ENCODE measurements around the gene FAM217B.
"Not testable (repeated sequence)": the region's sequence is repeated elsewhere in the genome, so short reads cannot be mapped to it uniquely, and the experiment has no call there.

Gene FAM217B

GRCh38 chr20:59948212-59948611 lies 8.0 kb downstream of the FAM217B start:
- H3K36me3 Mint-ChIP-seq, result no peaks in the 10 kb centered on the region
- peak overlapping the region; percentile 88 for H3K27ac Mint-ChIP-seq
- no peaks in the 10 kb centered on the region for H3K27me3 Mint-ChIP-seq
- peaks cover 24% of the 10 kb centered on the region for H3K4me1 Mint-ChIP-seq (ENCODE audit: low read depth)
- H3K9me3 Mint-ChIP-seq (ENCODE audit: low read depth), result no peaks in the 10 kb centered on the region
- no peak overlapping the region for H3K4me3 Mint-ChIP-seq

- H3K27ac Mint-ChIP-seq, result peak overlapping the region; percentile 88
- peaks cover 24% of the 10 kb centered on the region for H3K4me1 Mint-ChIP-seq (ENCODE audit: low read depth)
- no peaks in the 10 kb centered on the region for H3K36me3 Mint-ChIP-seq
- no peaks in the 10 kb centered on the region for H3K9me3 Mint-ChIP-seq (ENCODE audit: low read depth)
- H3K4me3 Mint-ChIP-seq, result peak overlapping the region; percentile 68
- no peaks in the 10 kb centered on the region for H3K27me3 Mint-ChIP-seq
These were observed 8.9 kb downstream of the FAM217B start for GRCh38 chr20:59948828-59949720.

DNA sequence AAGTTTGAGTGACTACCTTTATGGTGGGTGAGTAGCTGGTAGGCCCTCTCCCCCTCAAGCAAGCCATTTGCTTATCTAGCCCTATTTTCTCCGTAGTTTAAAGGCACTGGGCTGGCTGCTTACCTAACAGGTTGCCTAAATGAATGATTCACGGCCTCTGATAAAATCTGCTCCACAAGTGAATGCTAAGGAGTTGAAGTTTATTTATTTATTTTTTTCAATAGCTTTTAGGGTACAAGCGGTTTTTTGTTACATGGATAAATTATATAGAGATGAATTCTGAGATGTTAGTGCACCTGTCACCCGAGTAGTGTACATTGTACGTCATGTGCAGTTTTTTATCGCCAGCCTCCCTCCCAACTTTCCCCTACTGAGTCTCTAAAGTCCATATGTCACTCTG lies 9.7 kb downstream of the FAM217B start:
- Mint-ChIP-seq H3K27me3 (no peaks in the 10 kb centered on the region), H3K4me1 (ENCODE audit: low read depth) (peaks cover 22% of the 10 kb centered on the region), H3K27ac (no peak overlapping the region), H3K36me3 (no peaks in the 10 kb centered on the region), H3K4me3 (no peak overlapping the region), H3K9me3 (ENCODE audit: low read depth) (no peaks in the 10 kb centered on the region)

- H3K27me3 Mint-ChIP-seq, result no peaks in the 10 kb centered on the region
- no peaks in the 10 kb centered on the region for H3K4me1 Mint-ChIP-seq (ENCODE audit: low read depth)
- H3K27ac Mint-ChIP-seq, result no peak overlapping the region
- no peaks in the 10 kb centered on the region for H3K36me3 Mint-ChIP-seq
- H3K4me3 Mint-ChIP-seq, result no peak overlapping the region
- H3K9me3 Mint-ChIP-seq (ENCODE audit: low read depth), result no peaks in the 10 kb centered on the region
These were observed 14.5 kb downstream of the FAM217B start for GRCh38 chr20:59954718-59955117.

DNA sequence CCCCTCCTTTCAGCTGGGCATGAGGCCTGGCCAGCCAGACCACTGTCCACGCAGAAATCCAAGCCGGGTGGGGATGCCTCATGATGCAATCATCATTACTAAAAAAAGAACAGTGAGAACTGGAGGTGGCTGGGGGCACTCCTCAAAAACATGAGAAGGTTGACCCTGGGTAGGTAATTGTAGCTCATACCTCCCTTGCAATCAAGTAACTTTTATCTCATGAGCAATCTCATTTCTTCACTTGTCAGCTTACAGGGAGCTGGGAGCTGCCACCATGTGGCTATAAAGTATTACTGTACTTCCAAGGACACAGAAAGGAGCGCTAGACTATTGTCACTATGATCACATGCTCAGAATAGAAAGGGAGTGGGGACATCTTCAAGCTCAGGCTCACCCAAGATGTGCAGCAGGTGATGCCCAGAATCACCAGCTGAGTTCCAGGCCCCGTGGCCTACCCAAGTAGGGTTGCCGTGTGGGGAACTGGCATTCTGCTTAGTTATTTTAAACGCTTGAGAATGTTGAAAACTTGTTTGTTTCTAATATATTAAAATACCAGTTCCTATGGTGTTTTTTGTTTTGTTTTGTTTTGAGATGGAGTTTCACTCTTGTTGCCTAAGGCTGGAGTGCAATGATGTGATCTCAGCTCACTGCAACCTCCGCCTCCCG lies 15.1 kb downstream of the FAM217B start:
- no peaks in the 10 kb centered on the region for H3K27me3 Mint-ChIP-seq
- H3K36me3 Mint-ChIP-seq, result peaks cover 2% of the 10 kb centered on the region
- no peaks in the 10 kb centered on the region for H3K9me3 Mint-ChIP-seq (ENCODE audit: low read depth)

DNA sequence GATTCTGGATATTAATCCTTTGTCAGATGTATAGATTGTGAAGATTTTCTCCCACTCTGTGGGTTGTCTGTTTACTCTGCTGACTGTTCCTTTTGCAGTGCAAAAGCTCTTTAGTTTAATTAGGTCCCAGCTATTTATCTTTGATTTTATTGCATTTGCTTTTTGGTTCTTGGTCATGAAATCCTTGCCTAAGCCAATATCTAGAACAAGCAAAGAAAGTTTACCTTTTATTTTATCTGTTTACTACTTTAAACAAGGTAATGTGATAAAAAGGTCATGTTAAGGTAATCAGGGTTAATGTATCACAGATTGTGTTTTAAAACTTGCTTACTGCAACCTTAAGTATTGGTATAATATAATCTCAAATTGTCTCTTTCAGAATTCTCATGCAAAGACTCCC lies 17.4 kb downstream of the FAM217B start:
- H3K36me3 Mint-ChIP-seq; H3K27me3 Mint-ChIP-seq; H3K9me3 Mint-ChIP-seq (ENCODE audit: low read depth); H3K27ac Mint-ChIP-seq; H3K4me1 Mint-ChIP-seq (ENCODE audit: low read depth); H3K4me3 Mint-ChIP-seq: not testable (repeated sequence)

More for the DNA sequence above, 15.1 kb downstream of the FAM217B start:
- Mint-ChIP-seq H3K27ac (no peak overlapping the region), H3K4me3 (no peak overlapping the region), H3K4me1 (ENCODE audit: low read depth) (no peaks in the 10 kb centered on the region)

DNA sequence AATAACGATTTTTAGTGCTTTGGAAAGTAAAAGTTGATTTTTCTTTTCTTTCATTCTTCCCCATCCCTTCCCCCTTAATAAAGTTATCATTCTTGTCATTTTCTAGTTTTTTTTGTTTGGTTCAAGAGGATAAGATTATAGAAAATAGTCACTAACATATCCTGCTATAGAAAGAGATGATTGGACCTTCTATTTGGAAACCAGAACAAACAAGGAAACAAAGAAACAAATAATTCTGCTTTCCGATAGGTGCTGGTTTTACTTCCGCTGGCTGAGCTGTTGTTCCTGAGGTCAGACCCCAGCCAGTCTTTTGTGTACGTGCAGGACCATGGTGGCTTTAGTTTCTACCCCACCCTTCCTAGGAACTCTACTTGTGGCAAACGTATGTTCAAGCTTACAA lies 17.9 kb downstream of the FAM217B start, which contains the start of gene CDH26:
Gene CDH26, plus strand, starts transcription at position 301 of the 400 bp plus-strand sequence. CDS start 304 bp downstream, outside the sequence.
- Mint-ChIP-seq H3K27me3 (no peaks in the 10 kb centered on the region), H3K4me3 (no peak within 1 kb of the TSS), H3K9me3 (ENCODE audit: low read depth) (no peaks in the 10 kb centered on the region), H3K27ac (no peak within 1 kb of the TSS), H3K4me1 (ENCODE audit: low read depth) (no peaks in the 10 kb centered on the region), H3K36me3 (peaks cover 9% of the 10 kb centered on the region)

GRCh38 chr20:59958626-59959025 lies 18.4 kb downstream of the FAM217B start:
- Mint-ChIP-seq H3K4me1 (ENCODE audit: low read depth) (no peaks in the 10 kb centered on the region), H3K4me3 (no peak overlapping the region), H3K27me3 (no peaks in the 10 kb centered on the region), H3K36me3 (peaks cover 9% of the 10 kb centered on the region), H3K9me3 (ENCODE audit: low read depth) (no peaks in the 10 kb centered on the region), H3K27ac (no peak overlapping the region)

- Mint-ChIP-seq H3K9me3 (ENCODE audit: low read depth) (no peaks in the 10 kb centered on the region), H3K4me1 (ENCODE audit: low read depth) (no peaks in the 10 kb centered on the region), H3K36me3 (peaks cover 9% of the 10 kb centered on the region), H3K27ac (no peak overlapping the region), H3K27me3 (no peaks in the 10 kb centered on the region), H3K4me3 (no peak overlapping the region)
These were observed 21.2 kb downstream of the FAM217B start for GRCh38 chr20:59961423-59961822.

DNA sequence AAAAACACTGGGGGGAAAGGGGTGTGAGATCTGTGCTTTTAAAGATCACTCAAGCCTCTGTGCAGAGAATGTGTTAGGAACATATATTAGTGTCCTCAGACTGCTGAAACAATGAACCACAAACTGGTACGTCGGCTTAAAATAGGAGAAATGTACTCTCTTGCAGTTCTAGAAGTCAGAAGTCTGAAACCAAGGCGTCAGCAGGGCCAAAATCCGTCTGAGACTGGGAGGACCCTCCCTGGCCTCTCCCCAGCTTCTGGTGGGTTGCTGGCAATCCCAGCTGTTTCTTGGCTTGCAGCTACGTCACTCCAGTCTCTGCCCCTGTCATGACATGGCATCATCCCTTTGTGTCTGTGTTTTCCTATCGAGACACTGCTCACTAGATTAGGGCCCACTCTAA lies 22.0 kb downstream of the FAM217B start:
- Mint-ChIP-seq H3K4me1 (ENCODE audit: low read depth) (no peaks in the 10 kb centered on the region), H3K27me3 (no peaks in the 10 kb centered on the region), H3K36me3 (peaks cover 9% of the 10 kb centered on the region), H3K4me3 (no peak overlapping the region), H3K9me3 (ENCODE audit: low read depth) (no peaks in the 10 kb centered on the region), H3K27ac (no peak overlapping the region)

DNA sequence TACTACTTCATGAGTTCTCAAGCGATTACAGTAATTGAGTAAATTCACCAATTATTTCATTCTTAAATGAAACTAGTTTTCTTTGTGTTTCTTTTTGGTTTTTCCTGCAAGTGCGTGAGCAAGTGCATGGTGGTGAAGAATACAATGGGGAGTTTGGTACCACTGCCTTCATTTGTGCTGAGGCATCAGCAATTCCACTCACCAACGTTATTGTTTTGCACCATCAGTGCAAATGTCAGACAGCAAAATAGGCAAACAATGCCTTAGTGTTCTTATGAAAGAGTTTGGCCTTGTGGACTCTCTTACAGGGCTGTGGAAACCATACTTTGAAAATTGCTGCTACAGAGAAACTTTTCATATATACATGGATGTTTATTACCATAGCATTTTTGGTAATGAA lies 26.2 kb downstream of the FAM217B start:
- Mint-ChIP-seq H3K4me3 (no peak overlapping the region), H3K27ac (no peak overlapping the region), H3K4me1 (ENCODE audit: low read depth) (no peaks in the 10 kb centered on the region), H3K27me3 (no peaks in the 10 kb centered on the region), H3K9me3 (ENCODE audit: low read depth) (no peaks in the 10 kb centered on the region), H3K36me3 (peaks cover 4% of the 10 kb centered on the region)

GRCh38 chr20:59971428-59971827 lies 31.2 kb downstream of the FAM217B start:
- Mint-ChIP-seq H3K9me3 (ENCODE audit: low read depth) (no peaks in the 10 kb centered on the region), H3K36me3 (peaks cover 14% of the 10 kb centered on the region), H3K27ac (no peak overlapping the region), H3K4me1 (ENCODE audit: low read depth) (no peaks in the 10 kb centered on the region), H3K4me3 (no peak overlapping the region), H3K27me3 (no peaks in the 10 kb centered on the region)

DNA sequence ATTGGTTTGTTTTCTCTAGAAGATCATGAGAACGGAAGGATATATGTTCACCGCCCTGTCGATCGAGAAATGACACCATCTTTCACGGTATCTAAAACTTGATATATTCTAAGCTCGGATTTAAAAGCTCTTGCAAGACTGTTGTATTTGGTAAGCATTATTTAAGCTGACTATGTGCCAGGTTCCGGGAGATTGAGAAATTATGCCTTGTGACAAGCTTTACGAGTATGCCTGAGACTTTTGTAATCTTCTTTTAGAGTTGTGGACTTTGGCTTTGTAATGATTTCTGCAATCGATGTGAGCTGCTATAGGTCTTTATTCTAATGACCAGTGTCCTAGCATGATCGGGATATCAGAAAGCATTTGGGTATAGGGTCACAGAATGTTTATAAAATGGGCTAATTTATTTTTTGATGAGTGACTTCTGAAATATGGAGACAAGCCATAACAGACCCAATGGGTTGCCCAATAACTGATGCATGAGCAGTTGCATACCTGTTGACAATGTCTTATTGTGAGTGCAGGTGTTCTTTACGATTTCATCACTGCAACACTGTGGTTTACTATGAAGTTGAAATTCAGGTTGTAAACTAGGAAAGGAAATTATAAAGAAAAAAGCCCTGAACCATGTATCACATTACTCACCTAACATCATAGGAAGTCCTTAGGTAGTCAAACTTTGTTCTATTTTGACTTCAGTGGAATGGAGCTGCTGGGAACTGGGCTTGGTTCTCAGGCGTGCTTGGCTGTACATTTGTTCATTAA lies 32.0 kb downstream of the FAM217B start:
- H3K27me3 Mint-ChIP-seq, result no peaks in the 10 kb centered on the region

DNA sequence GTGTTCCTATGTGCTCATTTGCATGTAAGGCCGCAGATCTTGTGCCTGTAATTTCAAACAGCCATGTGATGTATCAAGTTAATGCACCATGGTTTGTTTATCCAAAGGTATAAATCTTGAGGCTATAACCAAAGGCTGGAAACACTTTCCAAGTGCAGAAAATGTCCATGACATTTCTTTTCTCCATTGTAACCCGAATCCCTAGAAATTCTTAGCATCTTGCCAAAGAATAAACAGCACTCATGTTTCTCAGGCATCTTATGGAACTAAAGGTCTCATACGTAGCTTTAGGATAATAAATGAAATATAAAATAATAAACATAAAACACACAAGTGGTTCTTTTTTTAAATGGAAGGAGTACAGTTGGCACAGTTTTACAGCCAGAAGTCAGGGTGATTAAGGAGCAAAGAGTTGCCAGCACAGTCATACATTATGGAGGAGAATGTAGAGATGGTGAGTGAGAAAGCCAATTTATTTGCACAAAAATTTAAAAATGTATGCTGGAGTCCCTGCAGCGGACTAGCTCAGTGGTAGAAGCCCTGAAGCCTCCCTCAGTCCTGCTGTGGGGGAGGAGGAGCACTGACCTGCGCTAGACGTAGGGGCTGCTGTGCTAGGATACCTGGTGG lies 36.1 kb downstream of the FAM217B start:
- Mint-ChIP-seq H3K4me3 (no peak overlapping the region), H3K4me1 (ENCODE audit: low read depth) (no peaks in the 10 kb centered on the region), H3K27ac (no peak overlapping the region), H3K9me3 (ENCODE audit: low read depth) (no peaks in the 10 kb centered on the region), H3K36me3 (peaks cover 25% of the 10 kb centered on the region), H3K27me3 (no peaks in the 10 kb centered on the region)

More for the DNA sequence above, 32.0 kb downstream of the FAM217B start:
- Mint-ChIP-seq H3K36me3 (peaks cover 16% of the 10 kb centered on the region), H3K4me1 (ENCODE audit: low read depth) (no peaks in the 10 kb centered on the region), H3K27ac (no peak overlapping the region), H3K9me3 (ENCODE audit: low read depth) (no peaks in the 10 kb centered on the region), H3K4me3 (no peak overlapping the region)
